ENCODE measurements around the gene SGTA.

GRCh38 chr19:2774953-2775555 is 8.0 kb downstream of the SGTA start:
- TF ChIP-seq CTCF (IDR thresholded peaks at IDR 0.05) (no peak), POLR2A (IDR thresholded peaks at IDR 0.05) (no peak)
